Measurements from ENCODE around the gene GCNT2. TPM values are rescaled to one million over a fixed set of nuclear protein-coding genes. Genes with fewer than 3 reads are reported as not detected.

The GCNT2 gene
- polyA plus RNA-seq, 1 donor: 40.0 TPM

DNA sequence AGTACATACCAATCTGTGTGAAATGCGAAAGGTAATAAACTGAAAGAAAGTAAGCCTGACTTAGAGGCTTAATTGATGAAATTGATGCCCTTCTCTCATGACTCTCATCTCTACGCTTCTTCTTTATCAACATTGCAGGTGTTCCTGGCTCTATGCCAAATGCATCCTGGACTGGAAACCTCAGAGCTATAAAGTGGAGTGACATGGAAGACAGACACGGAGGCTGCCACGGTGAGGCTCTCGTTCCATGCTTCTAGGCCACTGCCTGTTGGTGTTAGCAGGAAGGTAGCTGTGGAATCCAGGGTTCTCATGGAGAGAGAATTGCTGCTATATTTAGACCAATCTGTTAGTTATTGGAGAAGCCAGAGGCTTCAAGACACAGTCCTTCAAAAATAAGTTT, 100.1 kb downstream of the GCNT2 start:
- H3K4me3 ChIP-seq (ENCODE audit: low read length): no peak overlapping the region
- no peaks in the 10 kb centered on the region for H3K4me1 ChIP-seq (ENCODE audit: control insufficient read depth, insufficient read depth, low read length)
- no CpG with 5 or more reads among the region's 5 CpGs for WGBS (ENCODE audit: insufficient coverage, low lambda C conversion rate)
- H3K27ac ChIP-seq (ENCODE audit: low read length): no peak overlapping the region
- H3K36me3 ChIP-seq (ENCODE audit: control insufficient read depth, insufficient read depth, low read length): peaks cover 23% of the 10 kb centered on the region
- peaks cover 4% of the 10 kb centered on the region for H3K9me3 ChIP-seq (ENCODE audit: control insufficient read depth, low read depth, low read length)
- H3K27me3 ChIP-seq (ENCODE audit: control insufficient read depth, insufficient read depth, low read length): no peaks in the 10 kb centered on the region
- peak; percentile 31 to 60 for DNase-seq

DNA sequence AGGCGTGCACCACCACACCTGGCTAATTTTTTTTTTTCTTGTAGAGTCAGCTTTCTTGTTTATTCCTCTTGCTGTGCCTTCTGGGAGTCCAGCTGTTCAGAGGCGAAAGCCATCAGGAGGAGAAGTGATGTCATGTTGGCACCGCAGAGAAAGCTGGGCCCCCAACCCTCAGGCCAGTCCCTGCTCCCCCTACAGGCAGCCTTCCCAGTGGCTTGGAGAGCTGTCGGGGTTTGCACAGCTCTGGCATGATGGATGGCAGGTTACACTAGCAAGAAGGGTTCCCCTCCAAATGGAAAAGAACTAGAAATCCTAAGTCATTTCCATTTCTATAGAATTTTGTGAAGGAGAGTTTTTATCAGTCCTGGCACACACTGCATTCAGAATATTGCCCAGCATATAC, 100.7 kb downstream of the GCNT2 start:
- H3K27ac ChIP-seq (ENCODE audit: low read length): no peak overlapping the region
- H3K36me3 ChIP-seq (ENCODE audit: control insufficient read depth, insufficient read depth, low read length): peaks cover 27% of the 10 kb centered on the region
- no peak overlapping the region for H3K4me3 ChIP-seq (ENCODE audit: low read length)
- no CpG with 5 or more reads among the region's 4 CpGs for WGBS (ENCODE audit: insufficient coverage, low lambda C conversion rate)
- H3K9me3 ChIP-seq (ENCODE audit: control insufficient read depth, low read depth, low read length): peaks cover 3% of the 10 kb centered on the region
- no peak for DNase-seq
- no peaks in the 10 kb centered on the region for H3K27me3 ChIP-seq (ENCODE audit: control insufficient read depth, insufficient read depth, low read length)
- H3K4me1 ChIP-seq (ENCODE audit: control insufficient read depth, insufficient read depth, low read length): no peaks in the 10 kb centered on the region

DNA sequence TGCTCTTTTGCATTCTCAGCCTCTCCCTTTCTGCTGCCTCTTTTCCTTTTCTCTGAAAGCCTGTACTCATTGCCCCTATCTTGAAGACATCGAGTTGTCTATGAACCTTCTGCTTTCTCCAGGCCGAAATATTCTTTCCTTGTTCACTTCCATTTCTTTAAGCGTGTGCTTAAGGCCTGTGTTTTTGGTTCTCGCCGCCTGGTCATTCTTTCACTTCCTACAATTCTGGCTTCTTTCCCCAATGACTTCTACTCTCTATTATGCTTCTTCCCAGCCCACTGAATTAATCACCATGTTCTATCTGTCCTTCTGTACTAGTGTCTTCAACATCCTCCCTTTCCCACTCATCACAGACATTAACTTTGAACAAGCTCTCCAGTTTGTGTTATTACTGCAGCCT, 103.7 kb downstream of the GCNT2 start:
- 100% methylated on average over 5 of the region's 5 CpGs for WGBS (ENCODE audit: insufficient coverage, low lambda C conversion rate)

DNA sequence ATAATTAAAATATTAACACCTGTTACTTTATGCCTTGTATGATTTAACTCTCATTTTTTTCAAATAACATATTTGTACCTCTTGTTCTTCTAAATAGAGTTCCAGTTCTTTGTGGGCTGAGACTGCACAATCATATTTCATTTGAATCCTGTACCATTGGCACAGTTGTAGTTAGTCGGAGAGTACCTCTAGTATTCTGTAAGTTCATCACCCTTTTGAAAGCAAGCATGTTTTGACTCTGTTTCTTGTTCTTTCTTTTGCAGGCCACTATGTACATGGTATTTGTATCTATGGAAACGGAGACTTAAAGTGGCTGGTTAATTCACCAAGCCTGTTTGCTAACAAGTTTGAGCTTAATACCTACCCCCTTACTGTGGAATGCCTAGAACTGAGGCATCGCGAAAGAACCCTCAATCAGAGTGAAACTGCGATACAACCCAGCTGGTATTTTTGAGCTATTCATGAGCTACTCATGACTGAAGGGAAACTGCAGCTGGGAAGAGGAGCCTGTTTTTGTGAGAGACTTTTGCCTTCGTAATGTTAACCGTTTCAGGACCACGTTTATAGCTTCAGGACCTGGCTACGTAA, 105.1 kb downstream of the GCNT2 start:
- Histone ChIP-seq H3K4me1 (ENCODE audit: control insufficient read depth, insufficient read depth, low read length) (no peaks in the 10 kb centered on the region), H3K9me3 (ENCODE audit: control insufficient read depth, low read depth, low read length) (no peaks in the 10 kb centered on the region), H3K4me3 (ENCODE audit: low read length) (no peak overlapping the region), H3K27me3 (ENCODE audit: control insufficient read depth, insufficient read depth, low read length) (no peaks in the 10 kb centered on the region), H3K27ac (ENCODE audit: low read length) (no peak overlapping the region), H3K36me3 (ENCODE audit: control insufficient read depth, insufficient read depth, low read length) (peaks cover 35% of the 10 kb centered on the region)
- DNase-seq: no peak
- WGBS (ENCODE audit: insufficient coverage, low lambda C conversion rate): 85% methylated on average over 4 of the region's 9 CpGs

More for the DNA sequence above, 103.7 kb downstream of the GCNT2 start:
- no peaks in the 10 kb centered on the region for H3K27me3 ChIP-seq (ENCODE audit: control insufficient read depth, insufficient read depth, low read length)
- no peaks in the 10 kb centered on the region for H3K4me1 ChIP-seq (ENCODE audit: control insufficient read depth, insufficient read depth, low read length)
- no peak overlapping the region for H3K27ac ChIP-seq (ENCODE audit: low read length)
- H3K36me3 ChIP-seq (ENCODE audit: control insufficient read depth, insufficient read depth, low read length): peaks cover 36% of the 10 kb centered on the region
- DNase-seq: no peak
- no peak overlapping the region for H3K4me3 ChIP-seq (ENCODE audit: low read length)
- no peaks in the 10 kb centered on the region for H3K9me3 ChIP-seq (ENCODE audit: control insufficient read depth, low read depth, low read length)

DNA sequence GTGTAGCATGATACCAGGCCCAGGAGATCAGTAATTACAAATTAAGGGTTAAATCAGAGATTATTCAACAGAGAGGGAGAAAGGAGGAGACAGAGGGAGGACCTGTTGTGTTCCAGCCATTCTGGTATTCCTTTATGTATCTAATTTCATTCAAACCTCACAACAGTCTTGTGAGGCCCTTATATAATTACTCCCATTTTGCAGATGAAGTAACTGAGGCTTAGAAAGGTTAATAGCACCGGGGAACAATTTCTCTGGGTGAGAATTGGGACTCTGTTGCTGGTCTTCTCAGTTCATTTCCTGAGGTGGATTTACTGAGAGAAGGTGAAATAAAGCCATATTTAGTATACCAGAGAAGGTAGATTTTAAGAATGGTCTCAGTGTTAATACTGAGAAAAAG, 106.6 kb downstream of the GCNT2 start:
- no peaks in the 10 kb centered on the region for H3K27me3 ChIP-seq (ENCODE audit: control insufficient read depth, insufficient read depth, low read length)
- H3K9me3 ChIP-seq (ENCODE audit: control insufficient read depth, low read depth, low read length): no peaks in the 10 kb centered on the region
- H3K4me3 ChIP-seq (ENCODE audit: low read length): no peak overlapping the region
- DNase-seq: no peak
- H3K4me1 ChIP-seq (ENCODE audit: control insufficient read depth, insufficient read depth, low read length): no peaks in the 10 kb centered on the region
- no CpG with 5 or more reads among the region's 1 CpG for WGBS (ENCODE audit: insufficient coverage, low lambda C conversion rate)
- H3K27ac ChIP-seq (ENCODE audit: low read length): no peak overlapping the region
- peaks cover 28% of the 10 kb centered on the region for H3K36me3 ChIP-seq (ENCODE audit: control insufficient read depth, insufficient read depth, low read length)

DNA sequence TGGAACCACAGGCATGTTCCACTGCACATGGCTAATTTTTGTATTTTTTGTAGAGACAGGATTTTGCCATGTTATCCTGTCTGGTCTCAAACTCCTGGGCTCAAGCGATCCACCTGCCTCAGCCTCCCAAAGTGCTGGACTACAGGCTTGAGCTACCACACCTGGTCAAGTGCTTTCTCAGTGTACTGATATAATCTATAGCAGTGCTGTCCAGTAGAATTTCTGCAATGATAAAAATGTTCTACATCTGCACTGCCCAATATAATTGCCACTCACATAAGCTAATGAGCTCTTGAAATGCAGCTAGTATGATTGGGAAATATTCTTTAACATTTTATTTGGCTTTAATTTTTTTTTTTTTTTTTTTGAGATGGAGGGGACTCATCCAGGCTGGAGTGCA, 109.0 kb downstream of the GCNT2 start:
- no CpG with 5 or more reads among the region's 1 CpG for WGBS (ENCODE audit: insufficient coverage, low lambda C conversion rate)
- no peaks in the 10 kb centered on the region for H3K4me1 ChIP-seq (ENCODE audit: control insufficient read depth, insufficient read depth, low read length)
- no peak for DNase-seq
- no peaks in the 10 kb centered on the region for H3K27me3 ChIP-seq (ENCODE audit: control insufficient read depth, insufficient read depth, low read length)
- H3K36me3 ChIP-seq (ENCODE audit: control insufficient read depth, insufficient read depth, low read length): peaks cover 15% of the 10 kb centered on the region
- no peak overlapping the region for H3K27ac ChIP-seq (ENCODE audit: low read length)
- no peak overlapping the region for H3K4me3 ChIP-seq (ENCODE audit: low read length)
- no peaks in the 10 kb centered on the region for H3K9me3 ChIP-seq (ENCODE audit: control insufficient read depth, low read depth, low read length)

DNA sequence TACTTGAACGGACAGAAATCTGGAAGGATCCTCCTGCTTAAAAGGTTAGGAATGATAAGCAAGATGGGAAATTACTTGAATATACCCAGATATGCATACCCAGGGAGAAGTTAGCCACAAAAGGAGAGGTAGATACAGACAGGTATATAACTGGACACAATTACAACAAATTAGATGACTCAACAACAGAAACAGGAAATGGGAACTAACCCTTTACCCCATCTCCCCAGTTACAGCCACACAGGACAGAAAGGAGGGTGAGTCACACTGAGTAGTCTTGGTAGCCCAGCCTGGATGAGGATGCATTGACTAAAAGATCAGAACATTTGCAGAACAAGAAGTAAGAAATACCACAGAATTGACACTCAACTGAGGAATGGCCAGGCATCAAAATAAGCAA, 112.1 kb downstream of the GCNT2 start:
- no peaks in the 10 kb centered on the region for H3K27me3 ChIP-seq (ENCODE audit: control insufficient read depth, insufficient read depth, low read length)
- no peak for DNase-seq
- H3K4me3 ChIP-seq (ENCODE audit: low read length): no peak overlapping the region
- H3K4me1 ChIP-seq (ENCODE audit: control insufficient read depth, insufficient read depth, low read length): no peaks in the 10 kb centered on the region
- peaks cover 3% of the 10 kb centered on the region for H3K36me3 ChIP-seq (ENCODE audit: control insufficient read depth, insufficient read depth, low read length)
- H3K9me3 ChIP-seq (ENCODE audit: control insufficient read depth, low read depth, low read length): no peaks in the 10 kb centered on the region
- WGBS (ENCODE audit: insufficient coverage, low lambda C conversion rate): no CpG with 5 or more reads among the region's 1 CpG
- H3K27ac ChIP-seq (ENCODE audit: low read length): no peak overlapping the region

DNA sequence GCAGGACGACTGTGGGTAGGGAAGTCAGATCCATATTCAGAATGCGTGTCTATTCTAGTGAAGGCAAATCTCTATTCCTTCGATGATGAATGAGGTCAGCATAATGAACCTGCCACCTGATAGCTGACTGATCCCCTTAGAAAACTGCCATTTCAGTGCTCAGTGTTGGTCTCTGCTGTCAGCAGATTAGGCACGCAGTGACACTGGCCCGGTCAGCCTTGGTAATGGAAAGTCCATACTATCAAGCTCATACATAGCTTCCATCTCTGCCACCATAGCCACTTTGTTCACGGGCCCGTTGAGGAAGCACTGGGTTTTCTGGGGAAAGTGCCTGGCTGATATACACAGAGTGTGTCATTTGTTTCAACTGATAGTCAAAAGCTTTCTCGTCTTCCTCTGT, 119.3 kb downstream of the GCNT2 start:
- Histone ChIP-seq H3K9me3 (ENCODE audit: control insufficient read depth, low read depth, low read length) (no peaks in the 10 kb centered on the region), H3K36me3 (ENCODE audit: control insufficient read depth, insufficient read depth, low read length) (no peaks in the 10 kb centered on the region), H3K4me3 (ENCODE audit: low read length) (no peak overlapping the region), H3K27ac (ENCODE audit: low read length) (no peak overlapping the region), H3K27me3 (ENCODE audit: control insufficient read depth, insufficient read depth, low read length) (no peaks in the 10 kb centered on the region), H3K4me1 (ENCODE audit: control insufficient read depth, insufficient read depth, low read length) (no peaks in the 10 kb centered on the region)
- DNase-seq: no peak
- WGBS (ENCODE audit: insufficient coverage, low lambda C conversion rate): 100% methylated on average over 1 of the region's 8 CpGs

DNA sequence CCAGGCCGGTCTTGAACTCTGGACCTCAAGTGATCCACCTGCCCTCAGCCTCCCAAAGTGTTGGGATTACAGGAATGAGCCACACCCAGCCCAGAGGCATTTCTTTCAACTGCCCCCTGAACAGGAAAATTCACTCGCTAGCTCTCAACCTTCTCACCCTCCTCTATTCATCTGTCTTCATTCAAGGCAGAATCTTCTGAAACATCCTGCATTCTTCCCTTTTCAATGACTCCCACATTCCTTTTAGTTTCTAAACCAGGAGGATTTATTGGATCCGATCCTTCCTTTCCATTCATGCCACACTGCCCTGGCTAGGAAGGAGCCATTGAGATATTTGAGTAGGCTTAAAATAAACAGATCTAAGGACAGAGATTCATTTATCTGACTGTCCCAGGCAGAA, 120.4 kb downstream of the GCNT2 start:
- WGBS (ENCODE audit: insufficient coverage, low lambda C conversion rate): no CpG with 5 or more reads among the region's 3 CpGs
- Histone ChIP-seq H3K4me3 (ENCODE audit: low read length) (no peak overlapping the region), H3K27me3 (ENCODE audit: control insufficient read depth, insufficient read depth, low read length) (no peaks in the 10 kb centered on the region), H3K36me3 (ENCODE audit: control insufficient read depth, insufficient read depth, low read length) (no peaks in the 10 kb centered on the region), H3K4me1 (ENCODE audit: control insufficient read depth, insufficient read depth, low read length) (no peaks in the 10 kb centered on the region), H3K9me3 (ENCODE audit: control insufficient read depth, low read depth, low read length) (no peaks in the 10 kb centered on the region), H3K27ac (ENCODE audit: low read length) (no peak overlapping the region)
- DNase-seq: no peak

DNA sequence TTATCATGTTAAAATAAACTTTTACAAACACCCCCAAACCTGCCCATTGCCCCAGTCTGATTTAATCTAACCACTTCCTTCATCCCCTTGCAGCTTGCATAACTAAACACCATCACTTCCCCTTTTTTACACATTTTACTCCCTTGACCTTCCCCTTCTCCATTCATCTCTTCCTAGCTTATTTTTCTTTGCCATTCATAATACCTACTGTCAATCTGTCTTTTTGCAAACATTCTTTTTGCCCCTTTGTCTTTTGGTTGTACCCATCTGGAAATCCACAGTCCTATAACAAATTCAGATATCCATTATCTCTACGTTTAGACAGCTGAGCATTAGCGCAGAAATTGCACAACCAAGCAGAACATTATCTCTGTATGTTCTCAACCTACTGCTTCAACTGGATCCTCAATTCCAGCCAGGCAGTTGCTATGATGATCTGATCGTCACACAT, 122.1 kb downstream of the GCNT2 start:
- H3K27ac ChIP-seq (ENCODE audit: low read length): no peak overlapping the region
- no peaks in the 10 kb centered on the region for H3K9me3 ChIP-seq (ENCODE audit: control insufficient read depth, low read depth, low read length)
- WGBS (ENCODE audit: insufficient coverage, low lambda C conversion rate): no CpG with 5 or more reads among the region's 3 CpGs
- no peaks in the 10 kb centered on the region for H3K4me1 ChIP-seq (ENCODE audit: control insufficient read depth, insufficient read depth, low read length)
- H3K27me3 ChIP-seq (ENCODE audit: control insufficient read depth, insufficient read depth, low read length): no peaks in the 10 kb centered on the region
- no peak overlapping the region for H3K4me3 ChIP-seq (ENCODE audit: low read length)
- no peak for DNase-seq
- no peaks in the 10 kb centered on the region for H3K36me3 ChIP-seq (ENCODE audit: control insufficient read depth, insufficient read depth, low read length)

DNA sequence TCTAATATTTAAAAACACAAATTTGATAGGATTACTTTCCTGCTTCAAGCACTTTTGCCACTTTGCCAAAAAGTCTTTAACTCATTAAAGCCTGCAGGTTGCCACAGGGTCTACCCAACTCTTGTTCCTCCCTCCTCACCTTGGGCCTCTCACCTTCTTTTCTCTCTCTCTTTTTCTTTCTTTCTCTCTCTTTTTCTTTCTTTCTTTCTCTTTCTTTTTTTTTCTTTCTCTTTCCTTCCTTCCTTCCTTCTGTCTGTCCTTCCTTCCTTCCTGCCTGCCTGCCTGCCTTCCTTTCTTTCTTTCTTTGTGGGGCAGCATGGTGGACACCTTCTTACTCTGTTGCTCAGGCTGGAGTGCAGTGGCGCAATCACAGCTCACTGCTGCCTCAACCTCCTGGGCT, 123.1 kb downstream of the GCNT2 start:
- H3K4me3 ChIP-seq (ENCODE audit: low read length): no peak overlapping the region
- H3K27ac ChIP-seq (ENCODE audit: low read length): no peak overlapping the region
- no peaks in the 10 kb centered on the region for H3K9me3 ChIP-seq (ENCODE audit: control insufficient read depth, low read depth, low read length)
- no peaks in the 10 kb centered on the region for H3K36me3 ChIP-seq (ENCODE audit: control insufficient read depth, insufficient read depth, low read length)
- WGBS (ENCODE audit: insufficient coverage, low lambda C conversion rate): no CpG with 5 or more reads among the region's 1 CpG
- H3K4me1 ChIP-seq (ENCODE audit: control insufficient read depth, insufficient read depth, low read length): no peaks in the 10 kb centered on the region
- DNase-seq: no peak
- H3K27me3 ChIP-seq (ENCODE audit: control insufficient read depth, insufficient read depth, low read length): no peaks in the 10 kb centered on the region

Data from large intestine (tissue), 3 donors.